GM18502 (cell line): ENCODE data around the gene SPRY2.

Source experiments
- ATAC-seq: cut with Tn5 transposase; IDR thresholded peaks from one replicate; pipeline ENCODE4 v1.9.1; 2021; ENCODE audit warnings: mild to moderate bottlenecking; ENCODE audit not compliant: unreplicated experiment, poor library complexity

The SPRY2 gene

GRCh38 chr13:80314711-80315653 is 25.9 kb downstream of the SPRY2 start:
- no peak for ATAC-seq

- no peak for ATAC-seq
Observed at GRCh38 chr13:80313668-80314256, 27.2 kb downstream of the SPRY2 start.

- ATAC-seq: no peak
Observed at GRCh38 chr13:80312967-80313366, 28.0 kb downstream of the SPRY2 start.

GRCh38 chr13:80312012-80312704 is 28.8 kb downstream of the SPRY2 start:
- ATAC-seq: no peak

- no peak for ATAC-seq
Observed at GRCh38 chr13:80309926-80310325, 31.0 kb downstream of the SPRY2 start.

- ATAC-seq: no peak
Observed at GRCh38 chr13:80307401-80307987, 33.4 kb downstream of the SPRY2 start.

- ATAC-seq: no peak
Observed at GRCh38 chr13:80306337-80306972, 34.5 kb downstream of the SPRY2 start.

GRCh38 chr13:80305737-80306136 is 35.2 kb downstream of the SPRY2 start:
- no peak for ATAC-seq

GRCh38 chr13:80303225-80303811 is 37.6 kb downstream of the SPRY2 start:
- no peak for ATAC-seq

- ATAC-seq: no peak
Observed at GRCh38 chr13:80299046-80299445, 41.9 kb downstream of the SPRY2 start.

GRCh38 chr13:80297503-80297902 is 43.4 kb downstream of the SPRY2 start:
- no peak for ATAC-seq

GRCh38 chr13:80297094-80297493 is 43.8 kb downstream of the SPRY2 start:
- ATAC-seq: no peak

GRCh38 chr13:80296638-80297037 is 44.3 kb downstream of the SPRY2 start:
- ATAC-seq: no peak

- no peak for ATAC-seq
Observed at GRCh38 chr13:80290591-80290990, 50.3 kb downstream of the SPRY2 start.
